GM18511 (cell line): ENCODE results near the gene GTSE1.
"Not testable (repeated sequence)": the region's sequence is repeated elsewhere in the genome, so short reads cannot be mapped to it uniquely, and the experiment has no call there.

Experiments used
- ATAC-seq: cut with Tn5 transposase; IDR thresholded peaks from one replicate; pipeline ENCODE4 v1.9.1; 2021; ENCODE audit warnings: mild to moderate bottlenecking, moderate library complexity; ENCODE audit not compliant: unreplicated experiment

Gene GTSE1

DNA sequence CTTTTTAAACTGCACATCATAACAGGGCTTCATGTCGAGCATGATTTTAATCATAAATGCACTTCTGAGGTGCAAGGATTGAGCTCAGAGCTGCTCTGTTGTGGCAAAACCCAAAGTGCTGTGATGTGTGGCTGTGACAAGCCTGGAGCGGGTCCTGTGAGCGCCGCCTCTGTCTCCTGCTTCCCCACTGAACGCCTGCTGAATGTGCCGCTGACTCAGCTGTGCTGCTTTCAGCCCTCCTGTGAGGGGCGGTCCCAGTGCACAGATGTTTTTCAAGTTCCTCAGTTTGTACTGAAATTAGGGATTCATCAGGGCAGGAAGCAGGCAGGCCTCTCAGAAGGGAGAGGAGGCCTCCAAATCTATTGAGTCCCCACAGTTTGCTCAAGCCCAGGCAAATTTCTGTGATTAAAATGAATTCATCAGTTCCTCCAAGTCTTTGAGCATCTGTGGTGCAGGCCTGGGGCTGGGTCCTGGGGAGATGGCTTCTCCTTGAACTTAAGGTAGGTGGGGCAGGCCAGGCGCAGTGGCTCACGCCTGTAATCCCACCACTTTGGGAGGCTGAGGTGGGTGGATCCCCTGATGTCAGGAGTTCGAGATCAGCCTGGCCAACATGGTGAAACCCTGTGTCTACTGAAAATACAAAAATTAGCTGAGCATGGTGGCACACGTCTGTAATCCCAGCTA is 3.0 kb upstream of the GTSE1 start:
- ATAC-seq = no peak

DNA sequence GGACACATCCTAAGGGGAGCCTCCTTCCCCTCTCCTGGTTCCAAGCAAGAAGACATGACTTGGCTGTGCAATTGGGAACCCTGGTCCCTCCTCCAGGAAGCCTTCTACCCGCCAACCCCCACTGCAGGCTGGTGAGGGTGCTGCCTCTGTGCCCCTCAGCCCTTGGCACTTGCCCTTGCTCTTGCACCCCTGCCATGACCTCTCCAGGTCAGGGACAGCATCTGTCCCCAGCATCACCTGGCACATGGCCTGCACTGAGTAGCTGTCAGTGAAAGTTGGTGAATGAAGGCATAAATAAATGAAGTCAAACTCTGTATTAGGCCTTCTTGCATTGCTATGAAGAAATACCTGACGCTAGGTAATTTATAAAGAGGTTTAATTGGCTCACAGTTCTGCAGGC is 1.9 kb upstream of the GTSE1 start:
- no peak for ATAC-seq

DNA sequence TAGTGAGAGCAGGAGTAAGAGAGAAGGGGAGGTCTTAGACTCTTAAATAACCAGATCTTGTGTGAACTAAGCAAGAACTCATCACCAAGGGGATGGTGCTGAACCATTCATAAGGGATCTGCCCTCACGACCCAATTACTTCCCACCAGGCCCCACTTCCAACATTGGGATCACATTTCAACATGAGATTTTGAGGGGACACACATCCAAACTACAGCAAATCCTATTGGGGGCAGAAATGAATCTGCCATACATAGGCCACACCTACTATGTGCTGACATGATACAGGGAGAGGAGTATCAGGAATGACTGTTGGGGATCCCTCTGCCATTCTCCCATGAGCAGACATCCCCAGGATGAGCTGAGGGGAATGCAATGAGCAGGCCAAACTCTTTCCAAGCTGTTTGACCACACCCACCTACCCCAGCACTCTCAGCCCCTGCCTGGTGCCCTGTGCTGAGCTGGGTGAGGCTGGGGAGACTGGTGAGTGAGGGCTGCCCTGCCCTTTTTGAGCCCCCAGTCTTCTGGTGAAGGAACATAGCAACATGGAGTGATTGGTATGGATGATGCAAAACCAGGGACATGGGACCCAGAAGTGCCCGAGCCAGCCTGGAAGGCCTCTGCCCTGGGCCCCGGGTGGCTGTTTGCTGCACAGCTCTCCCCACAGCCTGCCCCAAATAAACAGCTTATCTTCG is 1.2 kb upstream of the GTSE1 start:
- ATAC-seq = no peak

DNA sequence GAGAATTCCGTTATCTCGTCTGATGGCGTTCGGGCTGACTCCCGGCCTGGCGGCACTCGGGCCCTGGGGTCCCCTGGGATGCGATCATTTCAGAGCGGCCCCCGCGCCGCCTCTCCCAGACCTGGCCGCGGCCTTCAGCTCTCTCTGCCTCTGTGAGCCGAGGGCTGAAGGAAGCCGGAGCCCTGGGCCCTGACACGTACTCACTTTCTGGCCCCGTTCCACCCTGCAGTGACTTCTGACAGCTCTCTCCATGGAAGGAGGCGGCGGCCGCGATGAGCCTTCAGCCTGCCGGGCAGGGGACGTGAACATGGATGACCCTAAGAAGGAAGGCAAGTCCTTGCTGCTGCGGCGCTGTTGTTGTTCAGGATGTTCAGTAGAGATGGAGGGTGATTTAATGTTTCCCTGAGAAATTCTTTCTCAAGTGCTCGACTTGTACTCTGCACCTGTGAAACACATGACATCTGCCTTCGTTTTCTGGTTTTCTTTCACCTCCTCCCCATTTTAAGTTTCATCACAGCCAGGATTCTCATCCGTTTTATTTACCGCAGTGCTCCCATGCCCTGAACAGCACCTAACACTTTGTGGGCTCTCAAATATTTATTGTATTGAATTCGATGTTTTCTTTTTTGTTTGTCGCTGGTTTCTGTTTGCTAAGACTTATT is 612 bp downstream of the GTSE1 start:
- ATAC-seq = peak; percentile 11

DNA sequence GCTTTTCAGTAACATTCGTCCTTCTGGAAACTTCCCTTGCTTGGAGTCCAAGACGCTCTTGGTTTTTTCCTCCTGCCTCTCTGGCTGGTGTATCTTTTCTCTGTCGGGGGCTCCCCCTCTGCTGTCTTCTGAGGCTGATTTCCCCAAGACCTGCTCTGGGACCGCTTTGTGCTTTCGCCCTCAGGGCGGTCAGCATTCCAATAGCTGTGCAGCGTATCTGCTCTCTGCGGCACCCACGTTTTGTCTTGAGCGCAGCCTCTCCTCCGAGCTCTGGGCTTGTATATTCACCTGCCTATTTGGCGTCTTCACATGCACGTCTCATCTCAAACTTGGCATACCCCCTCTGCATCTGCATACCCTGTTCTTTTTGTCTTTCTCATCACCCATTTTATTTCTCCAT is 2.4 kb downstream of the GTSE1 start:
- ATAC-seq = no peak

DNA sequence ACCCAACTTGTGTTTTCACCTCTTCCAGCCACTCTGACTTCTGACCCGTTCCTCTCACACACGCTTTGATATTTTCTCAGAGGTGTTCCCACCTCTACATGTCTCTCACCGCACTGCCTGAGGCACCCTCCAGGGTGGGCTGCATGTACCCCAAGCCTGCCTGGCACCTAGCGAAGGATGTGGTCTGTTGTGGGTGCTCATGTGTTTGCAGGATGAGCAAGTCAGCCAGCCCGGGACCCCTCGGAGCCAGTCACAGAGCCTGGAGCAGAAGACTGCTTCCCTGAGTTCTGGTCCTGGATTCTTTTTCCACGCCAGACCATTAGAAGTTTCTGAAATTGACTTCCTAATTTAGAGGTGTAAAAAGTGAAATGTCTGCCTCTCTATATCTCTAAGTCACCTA is 3.8 kb downstream of the GTSE1 start:
- ATAC-seq = no peak

DNA sequence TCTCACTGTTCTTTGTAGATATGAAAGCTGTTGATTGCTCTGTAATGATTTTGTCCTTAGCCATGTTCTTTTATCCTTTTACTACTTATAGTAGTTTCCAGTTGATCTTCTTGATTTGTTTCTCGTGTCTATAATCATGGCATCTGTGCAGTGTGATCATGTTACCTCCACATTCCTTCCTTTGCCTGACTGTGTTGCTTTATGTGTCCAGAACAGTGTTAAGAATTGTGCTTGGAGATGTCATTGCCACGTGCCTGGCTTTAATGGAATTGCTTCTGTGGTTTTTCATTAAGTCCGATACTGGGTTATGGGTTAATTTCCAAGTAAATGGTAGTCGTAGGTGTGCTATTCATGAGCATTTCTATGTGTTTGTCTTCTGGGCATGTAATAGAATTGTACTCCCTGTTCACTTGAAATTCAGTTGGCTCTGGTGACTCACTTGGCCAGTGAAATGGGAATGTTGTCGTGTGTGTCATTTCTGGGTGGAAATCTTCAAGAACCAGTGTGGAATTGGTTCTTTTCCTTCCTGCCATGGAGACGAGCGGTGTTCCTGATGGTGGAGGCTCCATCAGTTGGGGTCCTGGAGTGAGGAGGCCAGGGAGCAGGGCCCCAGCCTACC is 6.8 kb downstream of the GTSE1 start:
- ATAC-seq = no peak

DNA sequence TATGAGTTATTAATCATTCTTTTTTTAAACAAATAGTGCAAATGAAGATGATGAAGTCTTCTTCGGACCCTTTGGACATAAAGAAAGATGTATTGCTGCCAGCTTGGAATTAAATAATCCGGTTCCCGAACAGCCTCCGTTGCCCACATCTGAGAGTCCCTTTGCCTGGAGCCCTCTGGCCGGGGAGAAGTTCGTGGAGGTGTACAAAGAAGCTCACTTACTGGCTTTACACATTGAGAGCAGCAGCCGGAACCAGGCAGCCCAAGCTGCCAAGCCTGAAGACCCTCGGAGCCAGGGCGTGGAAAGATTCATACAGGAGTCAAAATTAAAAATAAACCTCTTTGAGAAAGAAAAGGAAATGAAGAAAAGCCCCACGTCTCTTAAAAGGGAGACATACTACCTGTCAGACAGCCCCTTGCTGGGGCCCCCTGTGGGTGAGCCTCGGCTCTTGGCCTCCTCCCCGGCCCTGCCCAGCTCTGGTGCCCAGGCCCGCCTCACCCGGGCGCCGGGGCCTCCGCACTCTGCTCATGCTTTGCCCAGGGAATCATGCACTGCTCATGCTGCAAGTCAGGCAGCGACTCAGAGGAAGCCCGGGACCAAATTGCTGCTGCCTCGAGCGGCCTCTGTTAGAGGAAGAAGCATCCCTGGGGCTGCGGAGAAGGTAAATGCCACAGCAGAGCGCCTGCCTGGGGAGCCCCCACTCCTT is 11.8 kb downstream of the GTSE1 start:
- no peak for ATAC-seq

DNA sequence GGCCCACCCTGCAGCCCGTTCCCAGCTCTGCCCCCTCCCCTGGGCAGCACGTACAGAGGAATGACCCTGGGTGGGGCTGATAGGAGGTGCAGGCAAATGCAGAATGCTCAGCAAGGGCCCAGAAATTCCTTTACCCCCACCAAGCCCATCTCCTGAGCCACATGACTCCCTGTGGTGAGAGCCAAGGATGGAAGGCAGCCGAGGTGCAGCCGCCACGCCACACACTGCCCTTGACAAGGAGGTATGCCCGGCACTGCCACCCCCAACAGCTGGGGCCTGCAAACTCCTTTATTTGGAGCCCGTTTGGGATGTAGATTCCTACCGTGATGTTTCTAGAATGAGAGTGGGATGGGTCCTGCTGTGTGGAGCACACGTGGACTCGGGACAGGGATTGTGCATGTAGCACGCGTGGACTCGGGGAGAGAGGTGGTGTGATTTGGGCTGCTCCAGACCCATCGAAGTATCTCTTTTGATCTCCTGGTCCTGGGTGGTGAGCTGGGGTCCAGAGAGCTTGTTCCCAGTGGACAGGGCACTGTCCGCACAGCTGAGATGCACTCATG is 12.9 kb downstream of the GTSE1 start:
- ATAC-seq = no peak

DNA sequence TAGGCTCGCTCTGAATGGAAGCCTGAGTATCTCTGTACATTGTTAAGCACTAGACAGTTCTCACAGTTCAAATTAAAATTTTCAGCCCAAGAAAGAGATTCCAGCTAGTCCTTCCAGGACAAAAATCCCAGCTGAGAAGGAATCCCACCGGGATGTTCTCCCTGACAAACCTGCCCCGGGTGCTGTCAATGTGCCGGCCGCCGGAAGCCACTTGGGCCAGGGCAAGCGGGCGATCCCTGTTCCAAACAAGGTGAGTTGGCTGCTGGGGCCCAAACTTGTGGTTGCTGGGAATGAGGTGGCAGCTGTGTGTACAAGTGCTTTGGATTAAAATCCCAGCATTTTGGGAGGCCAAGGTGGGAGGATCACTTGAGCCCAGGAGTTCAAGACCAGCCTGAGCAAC is 15.4 kb downstream of the GTSE1 start:
- ATAC-seq = no peak

DNA sequence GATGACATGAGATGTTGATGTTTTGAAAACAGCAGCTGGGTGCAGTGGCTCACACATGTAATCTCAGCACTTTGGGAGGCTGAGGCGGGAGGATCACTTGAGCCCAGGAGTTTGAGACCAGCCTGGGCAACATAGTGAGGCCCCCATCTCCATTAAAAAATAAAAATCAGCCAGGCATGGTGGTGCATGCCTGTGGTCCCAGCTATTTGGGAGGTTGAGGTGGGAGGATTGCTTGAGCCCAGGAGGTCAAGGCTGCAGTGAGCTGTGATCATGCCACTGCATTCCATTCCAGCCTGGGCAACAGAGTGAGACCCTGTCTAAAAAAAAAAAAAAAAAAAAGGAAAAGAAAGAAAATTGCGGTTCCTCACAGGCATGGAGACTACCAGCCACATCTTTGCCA is 16.2 kb downstream of the GTSE1 start:
- ATAC-seq = not testable (repeated sequence)

DNA sequence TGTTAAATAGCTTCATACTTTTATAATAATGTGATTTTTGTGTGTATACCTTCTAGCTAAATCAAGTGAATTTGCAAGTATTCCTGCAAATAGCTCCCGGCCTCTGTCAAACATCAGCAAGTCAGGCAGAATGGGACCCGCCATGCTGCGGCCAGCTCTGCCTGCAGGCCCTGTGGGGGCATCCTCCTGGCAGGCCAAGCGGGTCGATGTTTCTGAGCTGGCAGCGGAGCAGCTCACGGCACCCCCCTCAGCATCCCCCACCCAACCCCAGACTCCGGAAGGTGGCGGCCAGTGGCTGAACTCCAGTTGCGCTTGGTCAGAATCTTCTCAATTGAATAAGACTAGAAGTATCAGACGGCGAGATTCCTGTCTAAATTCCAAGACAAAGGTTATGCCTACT is 19.3 kb downstream of the GTSE1 start:
- no peak for ATAC-seq

DNA sequence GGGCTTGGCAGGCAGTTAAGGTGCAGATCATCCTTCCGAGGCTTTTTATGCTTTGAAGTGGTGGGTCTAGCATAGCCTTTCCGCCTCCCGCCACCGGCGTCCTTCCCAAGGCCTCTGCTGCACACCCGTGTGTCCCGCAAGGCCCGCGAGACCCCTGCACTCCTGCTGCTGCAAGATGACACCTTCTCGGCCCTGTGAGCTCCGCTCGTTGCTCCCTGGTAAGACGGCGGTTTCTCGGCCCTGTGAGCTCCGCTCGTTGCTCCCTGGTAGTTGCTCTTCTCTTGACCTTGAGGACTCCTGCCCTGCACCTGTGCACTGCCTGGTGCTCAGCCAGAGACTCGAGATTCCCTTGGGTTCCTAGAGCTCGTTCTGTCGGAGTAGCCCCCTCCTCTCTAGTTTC is 21.0 kb downstream of the GTSE1 start:
- ATAC-seq = no peak

DNA sequence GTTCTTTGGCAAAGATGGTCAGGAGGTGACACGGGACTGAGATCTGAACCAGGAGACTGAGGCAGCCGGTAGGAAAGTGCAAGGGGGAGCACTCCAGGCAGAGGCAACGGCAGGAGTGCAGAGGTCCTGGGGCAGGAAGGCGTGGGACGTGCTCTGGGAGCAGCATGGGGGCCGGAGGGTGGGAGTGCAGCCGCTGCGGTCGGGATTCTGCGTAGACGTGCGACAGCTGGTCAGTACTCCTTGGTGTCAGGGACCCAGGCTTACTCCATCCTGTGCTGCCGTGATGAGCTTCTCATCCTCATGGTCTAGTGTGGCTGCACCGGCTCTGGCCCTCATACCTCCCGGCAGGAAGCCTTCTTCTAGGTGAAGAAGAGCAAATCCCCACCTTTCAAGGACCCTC is 21.9 kb downstream of the GTSE1 start:
- no peak for ATAC-seq

DNA sequence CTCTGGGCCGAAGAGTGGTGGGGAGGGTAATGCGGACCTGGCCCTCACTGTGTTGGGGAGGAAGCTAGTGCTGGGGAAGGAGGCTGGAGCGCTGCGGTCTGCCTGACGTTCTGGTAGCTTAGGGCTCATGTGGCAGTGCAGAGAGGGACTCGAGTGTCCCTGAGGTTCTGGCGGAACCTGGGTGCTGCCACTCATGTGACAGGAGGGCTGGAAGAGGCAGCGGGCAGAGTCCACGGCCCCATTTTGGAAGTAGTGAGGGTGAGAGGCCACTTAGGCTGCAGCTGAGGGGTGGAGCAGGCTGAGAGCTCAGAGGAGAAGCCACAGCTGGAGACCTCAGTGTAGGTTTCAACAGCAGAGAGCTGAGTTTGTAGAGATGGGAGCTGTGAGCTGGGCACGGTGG is 22.6 kb downstream of the GTSE1 start:
- no peak for ATAC-seq

DNA sequence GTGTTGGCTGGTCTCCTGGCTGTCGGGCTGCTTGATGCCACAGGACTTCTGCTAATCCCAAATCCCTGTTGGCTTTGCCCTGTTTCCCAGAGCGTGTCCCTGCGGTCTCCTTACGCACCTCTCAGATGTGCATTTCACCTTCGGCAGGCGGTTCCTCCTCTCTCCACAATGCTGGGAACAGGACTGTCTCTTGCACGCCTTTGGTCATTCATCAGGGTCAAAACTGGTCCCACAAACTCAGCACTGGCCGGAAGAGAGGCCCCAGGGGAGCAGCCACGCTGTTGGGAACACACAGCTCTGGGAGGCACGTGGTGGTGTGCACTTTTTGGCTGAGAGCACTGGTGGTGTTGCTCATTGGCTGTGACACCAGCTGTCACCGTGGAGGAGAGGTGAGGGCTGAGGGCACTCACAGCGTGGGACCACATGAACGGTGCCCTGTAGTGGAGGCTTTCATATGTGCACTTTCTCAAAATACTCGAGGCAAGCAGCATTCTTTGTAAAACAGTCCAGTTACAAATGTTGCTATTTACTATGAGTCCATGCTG is 23.6 kb downstream of the GTSE1 start:
- no peak for ATAC-seq

DNA sequence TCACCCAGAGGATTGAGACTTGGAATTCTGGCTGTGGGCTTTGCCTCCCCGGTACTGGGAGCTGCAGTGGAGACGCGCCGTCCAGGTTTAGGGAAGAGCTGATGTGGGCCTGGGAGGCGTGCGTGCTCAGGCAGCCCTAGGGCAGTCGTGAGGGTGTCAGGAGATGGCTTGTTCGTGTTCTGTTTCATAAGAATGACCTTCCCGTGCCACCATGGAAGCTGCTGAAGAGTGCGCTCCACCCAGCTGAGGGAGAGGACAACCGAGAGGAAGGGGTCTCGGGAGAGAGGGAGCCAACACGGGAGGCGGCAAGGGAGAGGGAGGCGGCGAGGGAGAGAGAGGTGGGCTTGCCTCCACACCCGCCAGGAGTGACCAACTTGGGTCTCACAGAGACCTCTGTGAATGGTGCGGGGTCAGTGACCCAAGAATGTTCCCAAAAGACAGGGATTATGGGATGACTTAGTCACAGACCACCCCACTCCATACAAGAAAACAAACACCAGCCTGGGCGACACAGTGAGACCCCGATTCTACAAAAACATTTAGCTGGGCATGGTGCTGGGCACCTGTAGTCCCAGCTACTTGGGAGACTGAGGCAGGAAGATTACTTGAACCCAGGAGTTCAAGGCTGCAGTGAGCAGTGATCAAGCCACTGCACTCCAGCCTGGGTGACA is 24.2 kb downstream of the GTSE1 start:
- no peak for ATAC-seq

DNA sequence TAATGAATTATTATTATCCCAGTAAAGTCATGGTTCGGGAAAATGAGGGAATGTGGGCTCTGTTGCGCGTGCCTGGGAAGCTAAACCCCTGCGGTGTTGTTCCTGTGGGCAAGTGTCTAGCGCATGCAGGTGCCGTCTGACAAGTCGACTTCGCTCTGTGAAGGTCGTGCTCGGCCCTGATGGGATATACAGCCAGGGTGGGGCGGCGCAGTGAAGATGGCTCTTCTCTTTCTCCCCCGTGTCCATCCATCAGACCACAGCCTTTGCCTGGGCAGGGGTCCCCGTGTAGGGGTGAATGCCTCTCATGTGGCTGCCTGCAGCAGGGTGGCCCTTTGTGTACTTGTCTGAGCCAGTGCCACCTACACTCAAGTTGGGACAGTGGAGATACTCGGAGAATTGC is 26.0 kb downstream of the GTSE1 start:
- no peak for ATAC-seq

DNA sequence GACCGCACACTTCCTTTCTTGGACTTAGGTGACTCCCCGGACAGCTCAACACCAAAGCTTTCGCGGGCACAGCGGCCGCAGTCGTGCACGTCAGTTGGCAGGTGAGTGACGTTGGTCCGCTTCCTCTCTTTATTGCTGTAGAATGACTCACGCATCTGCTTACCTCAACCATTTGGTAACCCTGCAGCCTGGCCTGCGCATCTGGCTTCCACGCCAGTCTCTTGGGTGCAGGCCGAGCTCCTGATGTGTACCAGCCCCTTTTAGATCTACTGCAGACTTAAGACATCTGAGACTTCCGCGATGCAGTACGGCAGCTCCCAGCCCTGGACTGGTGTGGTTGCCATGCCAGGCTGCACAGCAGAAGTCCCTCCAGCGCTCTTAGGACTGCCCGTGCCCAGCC is 26.5 kb downstream of the GTSE1 start:
- no peak for ATAC-seq

DNA sequence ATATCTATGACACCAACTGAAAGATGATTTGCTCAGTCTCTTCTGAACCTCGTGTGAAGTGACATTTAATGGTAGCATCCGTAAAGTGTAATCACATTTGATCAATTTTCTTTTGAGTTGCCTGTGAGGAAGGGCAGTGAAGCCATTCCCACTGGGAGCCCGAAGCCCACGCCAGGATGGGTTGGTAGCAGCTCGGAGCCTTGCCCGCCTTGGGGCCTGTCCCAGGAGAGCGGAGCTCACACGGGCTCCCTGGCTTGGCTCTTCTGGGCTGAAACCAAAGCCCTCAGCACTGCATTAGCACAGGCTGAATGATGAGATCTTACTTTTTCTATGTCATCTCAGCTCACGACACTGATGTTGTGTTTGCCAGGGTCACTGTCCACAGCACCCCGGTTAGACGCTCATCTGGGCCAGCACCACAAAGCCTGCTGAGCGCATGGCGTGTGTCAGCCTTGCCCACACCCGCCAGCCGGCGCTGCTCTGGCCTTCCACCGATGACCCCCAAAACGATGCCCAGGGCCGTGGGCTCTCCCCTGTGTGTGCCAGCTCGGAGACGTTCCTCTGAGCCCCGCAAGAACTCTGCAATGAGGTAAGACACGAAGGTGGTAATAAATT is 29.5 kb downstream of the GTSE1 start:
- no peak for ATAC-seq
